SK-N-MC (cell line): Measurements from ENCODE around the gene COPS9.

Source experiments
- EZH2 ChIP-seq: fragments of 200-600 bp; sonication (generic); IDR thresholded peaks from one replicate; pipeline ENCODE4 v1.6.1; 2017; ENCODE audit warnings: antibody characterized with exemption
- POLR2AphosphoS5 ChIP-seq: IDR thresholded peaks from 2 replicates; pipeline ENCODE4 v1.6.1; 2012; ENCODE audit warnings: mild to moderate bottlenecking, low read depth, low read length, borderline replicate concordance

DNA sequence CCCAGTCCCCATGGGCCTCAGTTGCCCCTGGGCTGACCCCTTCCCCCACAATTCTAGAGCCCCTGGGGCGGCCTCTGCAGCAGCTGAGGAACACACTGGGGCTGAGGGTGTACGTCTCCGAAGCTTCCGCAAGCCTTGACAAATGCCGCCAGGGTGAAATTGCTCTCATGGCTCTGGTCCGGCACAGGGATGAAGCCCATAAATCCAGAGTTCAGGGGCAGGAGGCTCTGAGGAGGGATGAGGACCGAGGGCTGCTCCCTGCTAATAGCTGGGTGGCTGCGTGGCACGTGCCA lies 31.4 kb upstream of the COPS9 start:
- TF ChIP-seq EZH2 = no peak
- TF ChIP-seq POLR2AphosphoS5 = no peak
